ENCODE results near the gene CSNK1G1.

DNA sequence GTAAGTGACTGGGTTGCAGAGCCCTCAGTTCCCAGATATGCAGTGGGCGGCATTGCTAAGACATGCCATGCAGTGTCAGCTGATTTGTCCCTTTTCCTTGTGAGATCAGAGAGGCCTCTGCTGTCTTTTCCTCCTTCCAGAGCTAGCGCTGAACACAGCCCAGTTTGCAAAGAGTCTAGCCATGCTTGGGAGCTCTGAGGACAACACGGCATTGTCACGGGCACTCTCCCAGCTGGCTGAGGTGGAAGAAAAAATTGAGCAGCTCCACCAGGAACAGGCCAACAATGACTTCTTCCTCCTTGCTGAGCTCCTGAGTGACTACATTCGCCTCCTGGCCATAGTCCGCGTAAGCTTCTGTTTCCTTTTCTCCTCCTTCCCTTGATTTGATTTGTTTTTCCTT, 224.4 kb downstream of the CSNK1G1 start:
- no peak for TF ChIP-seq CTCF (IDR thresholded peaks at IDR 0.05; ENCODE audit: poor library complexity, severe bottlenecking)
- TF ChIP-seq EP300 (conservative IDR thresholded peaks at IDR 0.05; ENCODE audit: poor library complexity, severe bottlenecking) = no peak
- TF ChIP-seq POLR2AphosphoS5 (IDR thresholded peaks at IDR 0.05) = no peak
- TF ChIP-seq EZH2 (IDR thresholded peaks at IDR 0.05; ENCODE audit: borderline replicate concordance, insufficient read depth, low read length, poor library complexity, severe bottlenecking) = no peak
- TF ChIP-seq, protein P1, sequence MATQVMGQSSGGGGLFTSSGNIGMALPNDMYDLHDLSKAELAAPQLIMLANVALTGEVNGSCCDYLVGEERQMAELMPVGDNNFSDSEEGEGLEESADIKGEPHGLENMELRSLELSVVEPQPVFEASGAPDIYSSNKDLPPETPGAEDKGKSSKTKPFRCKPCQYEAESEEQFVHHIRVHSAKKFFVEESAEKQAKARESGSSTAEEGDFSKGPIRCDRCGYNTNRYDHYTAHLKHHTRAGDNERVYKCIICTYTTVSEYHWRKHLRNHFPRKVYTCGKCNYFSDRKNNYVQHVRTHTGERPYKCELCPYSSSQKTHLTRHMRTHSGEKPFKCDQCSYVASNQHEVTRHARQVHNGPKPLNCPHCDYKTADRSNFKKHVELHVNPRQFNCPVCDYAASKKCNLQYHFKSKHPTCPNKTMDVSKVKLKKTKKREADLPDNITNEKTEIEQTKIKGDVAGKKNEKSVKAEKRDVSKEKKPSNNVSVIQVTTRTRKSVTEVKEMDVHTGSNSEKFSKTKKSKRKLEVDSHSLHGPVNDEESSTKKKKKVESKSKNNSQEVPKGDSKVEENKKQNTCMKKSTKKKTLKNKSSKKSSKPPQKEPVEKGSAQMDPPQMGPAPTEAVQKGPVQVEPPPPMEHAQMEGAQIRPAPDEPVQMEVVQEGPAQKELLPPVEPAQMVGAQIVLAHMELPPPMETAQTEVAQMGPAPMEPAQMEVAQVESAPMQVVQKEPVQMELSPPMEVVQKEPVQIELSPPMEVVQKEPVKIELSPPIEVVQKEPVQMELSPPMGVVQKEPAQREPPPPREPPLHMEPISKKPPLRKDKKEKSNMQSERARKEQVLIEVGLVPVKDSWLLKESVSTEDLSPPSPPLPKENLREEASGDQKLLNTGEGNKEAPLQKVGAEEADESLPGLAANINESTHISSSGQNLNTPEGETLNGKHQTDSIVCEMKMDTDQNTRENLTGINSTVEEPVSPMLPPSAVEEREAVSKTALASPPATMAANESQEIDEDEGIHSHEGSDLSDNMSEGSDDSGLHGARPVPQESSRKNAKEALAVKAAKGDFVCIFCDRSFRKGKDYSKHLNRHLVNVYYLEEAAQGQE (IDR thresholded peaks at IDR 0.05; ENCODE audit: borderline replicate concordance) = no peak
